HG02938 (cell line): ENCODE data around the gene UBE2S.
"Not testable (repeated sequence)": the region's sequence is repeated elsewhere in the genome, so short reads cannot be mapped to it uniquely, and the experiment has no call there.

Experiments
- ATAC-seq: cut with Tn5 transposase; IDR thresholded peaks from one replicate; pipeline ENCODE4 v1.9.1; 2021; ENCODE audit warnings: mild to moderate bottlenecking, moderate library complexity; ENCODE audit not compliant: unreplicated experiment

UBE2S gene

DNA sequence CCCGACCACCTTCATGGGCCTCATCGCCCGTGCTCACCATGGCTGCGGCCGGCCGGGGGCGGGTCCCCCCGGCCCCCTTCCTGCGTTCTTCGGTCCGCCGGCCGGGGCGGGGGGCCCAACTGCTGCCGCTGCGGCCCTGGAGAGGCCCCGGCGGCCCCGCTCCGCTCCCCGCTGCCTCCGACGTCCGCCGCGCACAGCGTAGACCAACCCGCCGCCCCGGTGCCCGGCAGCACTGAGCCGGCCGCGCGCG lies at the start of gene UBE2S:
TSS of gene UBE2S (minus strand) at position 239 of the 250 bp plus-strand sequence. CDS start at position 40, 199 bp downstream.
- ATAC-seq: not testable (repeated sequence)

DNA sequence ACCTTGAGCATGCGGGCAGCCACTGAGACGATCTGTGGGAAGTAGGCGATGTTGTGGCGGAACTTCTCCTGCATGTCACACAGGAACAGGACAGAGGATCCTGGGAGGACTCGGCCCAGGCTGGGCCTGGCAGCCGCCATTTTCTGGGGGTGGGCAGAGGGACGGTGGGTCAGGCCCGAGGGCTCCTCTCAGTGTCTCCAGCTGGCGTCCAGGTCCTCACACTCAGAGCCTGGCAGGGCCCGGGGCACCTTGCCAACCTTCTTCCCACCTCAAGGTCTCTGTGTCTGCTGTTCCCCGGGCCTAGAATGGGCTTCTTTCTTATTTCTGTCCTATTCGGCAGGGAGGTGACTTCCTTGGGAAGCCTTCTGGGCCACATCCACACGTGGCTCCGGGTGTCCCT lies 48.8 kb upstream of the UBE2S start:
- no peak for ATAC-seq

DNA sequence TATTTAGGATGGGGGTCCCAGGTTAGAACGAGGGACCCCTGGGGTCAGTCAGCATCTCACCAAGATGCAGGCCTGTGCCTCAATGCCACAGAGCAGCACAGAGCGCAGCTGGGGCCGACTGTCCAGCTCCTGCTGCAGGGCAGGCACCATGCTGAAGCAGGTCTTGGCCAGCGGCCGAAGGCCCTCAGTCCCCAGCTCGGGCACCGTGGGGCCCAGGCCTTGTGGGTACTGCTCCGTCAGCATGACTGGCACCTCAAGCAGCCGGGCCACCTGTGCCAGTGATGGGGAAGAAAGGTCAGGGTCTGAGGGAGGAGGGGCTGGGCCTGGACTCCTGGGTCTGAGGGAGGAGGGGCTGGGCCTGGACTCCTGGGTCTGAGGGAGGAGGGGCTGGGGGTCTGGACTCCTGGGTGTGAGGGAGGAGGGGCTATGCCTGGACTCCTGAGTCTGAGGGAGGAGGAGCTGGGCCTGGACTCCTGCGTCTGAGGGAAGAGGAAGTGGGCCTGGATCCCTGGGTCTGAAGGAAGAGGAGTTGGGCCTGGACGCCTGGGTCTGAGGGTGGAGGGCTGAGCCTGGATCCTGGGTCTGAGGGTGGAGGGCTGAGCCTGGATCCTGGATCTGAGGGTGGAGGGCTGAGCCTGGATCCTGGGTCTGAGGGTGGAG lies 48.1 kb upstream of the UBE2S start:
- ATAC-seq: no peak

DNA sequence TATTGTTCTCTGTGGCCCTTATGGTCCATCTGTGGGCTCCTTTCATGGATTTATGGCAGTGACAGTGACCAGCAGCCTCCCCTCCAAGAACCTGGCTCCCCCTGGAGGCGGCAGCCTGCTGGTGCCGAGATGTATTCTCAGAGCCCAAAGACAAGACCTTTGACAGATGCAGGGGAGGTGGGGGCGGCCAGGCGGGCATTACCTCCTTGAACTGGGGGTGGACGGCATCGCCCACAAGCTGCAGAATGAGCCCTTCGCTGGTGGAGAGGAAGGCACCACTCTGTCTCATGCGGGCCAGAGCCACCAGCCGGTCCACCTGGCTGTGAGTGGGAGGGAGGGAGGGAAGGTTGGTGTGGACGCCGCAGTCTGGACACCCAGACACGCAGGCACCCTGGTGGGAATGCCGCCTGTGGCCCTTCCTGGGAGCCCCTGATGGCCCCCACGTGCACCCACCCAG lies 47.2 kb upstream of the UBE2S start:
- ATAC-seq: no peak

DNA sequence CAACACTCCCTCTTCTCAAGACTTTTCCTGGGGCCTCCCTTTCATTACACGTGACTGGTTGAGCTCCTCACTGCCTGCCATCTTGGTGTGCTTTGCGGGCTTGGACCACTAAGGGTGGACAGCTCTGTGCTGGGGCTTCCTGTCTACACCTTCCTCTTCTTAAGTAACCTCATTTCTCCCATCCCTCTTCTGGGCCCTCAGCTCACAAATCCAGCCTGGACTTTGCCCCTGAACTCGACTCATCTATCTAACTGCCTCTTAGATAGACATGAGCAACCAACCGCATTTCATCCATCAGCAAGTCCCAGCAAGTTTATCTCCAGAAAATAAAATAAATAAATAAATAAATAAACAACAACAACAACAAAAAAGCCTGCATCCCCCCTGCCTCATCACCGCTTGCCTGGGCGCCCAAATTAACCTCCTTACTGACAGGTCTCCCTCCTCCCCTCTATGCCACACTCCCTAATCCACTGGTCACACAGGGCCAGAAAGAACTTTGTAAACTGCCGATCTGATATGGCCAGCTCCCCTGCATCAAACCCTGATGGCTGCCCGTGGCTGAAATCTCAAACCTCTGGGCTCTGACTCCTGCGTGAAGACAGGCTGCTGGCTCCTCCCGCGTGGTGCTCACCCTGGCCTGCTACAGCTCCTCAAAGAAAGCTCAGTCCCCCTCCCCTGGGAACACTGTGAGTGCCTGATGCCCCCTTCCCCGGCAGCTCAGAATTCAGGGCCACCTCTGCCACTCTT lies 46.1 kb upstream of the UBE2S start:
- ATAC-seq: no peak

DNA sequence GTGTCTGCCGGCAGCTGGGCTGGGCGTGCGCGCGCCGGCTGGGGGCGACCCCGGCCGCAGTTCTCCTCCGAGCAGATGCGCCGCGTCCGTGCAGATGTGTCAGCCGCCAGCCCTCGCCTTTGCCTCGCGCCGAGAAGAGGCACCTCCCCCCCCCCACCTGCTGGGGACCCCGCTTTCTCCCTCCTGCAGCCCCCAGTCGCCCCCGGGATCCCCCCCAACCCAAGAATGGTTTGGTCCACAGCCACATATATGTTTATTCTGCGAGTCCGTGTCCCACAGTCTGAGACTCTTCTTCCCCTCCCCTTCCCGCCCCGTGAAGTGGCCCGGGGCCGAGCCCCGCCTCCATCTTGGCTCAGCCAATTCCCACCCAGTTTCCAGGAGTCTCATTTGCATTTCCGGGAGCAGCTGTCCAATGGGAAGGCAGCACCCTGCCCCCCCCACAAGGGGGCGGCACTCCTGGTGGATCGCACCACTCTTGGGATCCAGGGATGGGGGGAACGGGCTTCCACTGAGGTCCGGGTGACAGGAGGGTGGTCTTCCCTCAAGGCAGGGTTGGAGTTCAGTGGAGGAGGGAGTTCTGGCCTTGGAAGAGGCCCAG lies 45.3 kb upstream of the UBE2S start:
- no peak for ATAC-seq

DNA sequence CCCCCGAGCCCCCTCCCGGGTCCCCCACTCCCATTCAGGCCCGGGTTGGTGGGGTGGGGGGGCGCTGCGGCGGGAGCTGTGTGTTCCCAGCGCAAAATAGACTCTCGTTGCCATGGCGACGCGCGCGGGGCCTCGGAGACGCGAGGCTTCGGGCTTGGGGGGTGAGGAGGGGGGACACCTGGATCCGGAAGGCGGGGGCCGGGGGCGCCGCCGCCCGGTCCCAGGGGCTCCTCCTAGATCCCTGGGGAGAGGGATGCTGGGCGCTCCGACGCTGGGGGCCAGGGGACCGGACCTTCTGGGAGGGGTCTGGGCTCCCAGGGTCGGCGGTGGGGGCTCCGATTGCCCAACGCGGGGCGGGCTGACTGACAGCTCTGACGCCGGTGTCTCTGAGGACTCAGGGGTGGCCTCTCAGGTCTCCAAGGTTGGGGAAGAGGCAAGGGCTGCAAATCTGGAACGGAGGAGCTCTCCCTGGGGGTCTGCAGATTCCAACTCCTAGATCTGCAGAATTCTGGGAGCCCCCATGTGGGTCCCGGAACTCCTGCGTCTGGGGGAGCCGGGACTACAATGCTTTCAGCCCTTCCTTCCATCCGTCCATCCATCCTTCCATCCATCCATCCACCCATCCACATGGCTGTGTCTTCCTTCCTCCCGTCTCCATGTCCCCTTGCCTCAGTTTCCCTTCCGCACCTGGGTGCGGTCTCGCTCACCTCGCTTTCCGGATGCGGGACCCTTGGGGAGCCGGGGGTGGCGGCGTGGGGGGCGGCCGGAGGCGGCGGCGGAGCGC lies 44.6 kb upstream of the UBE2S start:
- no peak for ATAC-seq

DNA sequence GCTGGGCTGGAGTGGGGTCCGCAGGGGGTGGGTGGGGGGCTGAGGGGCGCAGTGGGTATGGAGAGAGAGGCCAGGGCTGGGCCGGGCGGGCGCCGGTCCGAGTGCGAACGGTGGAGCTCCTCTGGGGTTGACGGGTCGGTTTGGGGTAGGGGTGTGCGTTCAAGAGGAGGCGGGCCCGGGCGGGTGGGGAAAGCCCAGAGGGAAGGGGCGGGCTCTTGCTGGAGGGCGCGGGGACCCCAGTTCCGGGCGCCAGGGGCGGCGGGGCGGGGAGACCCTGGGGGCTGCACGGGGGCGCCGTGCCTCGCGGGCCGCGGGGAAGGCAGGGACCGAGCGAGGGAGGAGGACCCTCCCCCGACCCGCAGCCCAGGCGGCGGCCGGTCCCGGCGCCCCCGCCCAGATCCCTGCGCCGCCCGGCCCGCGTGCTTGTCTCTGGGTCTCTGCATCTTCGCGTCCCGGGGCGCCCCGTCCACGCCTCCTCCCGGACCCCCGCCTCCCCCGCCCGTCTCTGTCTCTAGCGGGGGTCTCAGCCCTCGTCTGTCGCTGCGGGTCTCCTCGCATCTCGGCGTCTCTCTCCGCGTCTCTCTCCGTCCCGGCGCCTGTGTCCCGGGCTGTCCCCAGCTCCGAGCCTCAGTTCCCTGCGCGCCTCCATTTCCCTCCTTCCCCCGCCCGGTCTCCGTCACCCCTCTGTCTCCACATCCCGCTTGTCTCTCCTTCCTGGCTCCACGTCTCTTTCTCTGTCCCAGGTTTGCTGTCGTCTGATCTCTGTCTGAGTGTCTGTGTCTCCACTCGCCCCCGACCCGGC lies 43.8 kb upstream of the UBE2S start:
- ATAC-seq: no peak

DNA sequence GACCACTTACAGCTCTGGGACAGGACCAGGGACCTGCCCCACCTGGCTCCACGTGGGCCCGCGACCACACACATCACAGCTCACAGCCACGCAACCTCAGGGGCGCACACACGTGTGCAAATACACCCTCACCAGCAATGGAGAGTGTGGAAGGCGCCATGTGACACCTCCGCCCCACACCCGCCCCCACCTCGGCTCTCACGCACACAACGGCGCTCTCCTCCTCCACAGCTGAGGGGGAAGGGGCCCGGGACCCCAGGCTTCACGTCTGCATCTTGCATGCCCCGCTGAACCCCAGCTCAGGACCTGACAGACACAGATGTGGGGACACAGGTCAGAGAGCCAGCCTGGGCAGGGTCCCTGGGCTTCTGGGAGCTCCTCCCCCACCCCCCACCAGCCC lies 41.9 kb upstream of the UBE2S start:
- no peak for ATAC-seq

DNA sequence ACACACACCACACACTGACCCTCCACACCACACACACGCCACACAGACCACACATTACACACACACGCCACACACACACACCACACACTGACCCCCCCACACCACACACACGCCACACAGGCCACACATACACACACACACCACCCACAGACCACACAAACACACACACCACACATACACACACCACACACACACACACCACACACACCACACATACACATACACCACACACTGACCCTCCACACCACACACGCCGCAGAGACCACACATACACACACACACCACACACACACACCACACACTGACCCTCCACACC lies 40.5 kb upstream of the UBE2S start:
- not testable (repeated sequence) for ATAC-seq

DNA sequence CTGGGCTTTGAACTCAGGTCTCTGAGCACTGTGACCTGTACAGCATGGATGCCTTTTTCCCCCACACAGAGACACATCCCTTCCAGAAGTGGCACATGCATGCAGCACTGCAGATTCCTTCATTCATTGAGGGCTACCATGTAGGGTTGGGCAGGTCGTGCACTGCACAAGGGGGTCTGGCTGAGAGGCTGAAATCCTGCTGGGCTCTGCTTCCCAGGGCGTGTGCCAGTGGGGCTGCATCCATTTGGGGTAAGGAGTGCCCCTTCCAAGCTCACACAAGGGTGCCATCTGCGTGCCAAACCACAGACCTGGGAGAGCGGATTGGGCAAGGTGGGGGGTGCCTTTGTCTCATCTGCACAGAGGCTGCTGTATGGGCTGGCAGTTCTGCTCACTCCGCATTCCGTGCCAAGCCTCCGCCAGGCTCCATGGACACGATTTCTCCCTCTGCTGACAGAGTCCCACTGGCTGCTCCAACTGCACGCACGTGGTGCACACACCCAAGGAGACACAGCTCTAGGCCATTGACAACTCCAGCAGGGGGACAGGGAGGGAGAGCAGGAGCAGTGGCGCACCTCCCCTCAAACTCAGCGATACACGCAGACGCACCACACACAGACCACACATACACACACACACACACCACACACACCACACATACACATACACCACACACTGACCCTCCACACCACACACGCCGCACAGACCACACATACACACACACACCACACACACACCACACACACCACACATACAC lies 40.0 kb upstream of the UBE2S start:
- ATAC-seq: no peak

DNA sequence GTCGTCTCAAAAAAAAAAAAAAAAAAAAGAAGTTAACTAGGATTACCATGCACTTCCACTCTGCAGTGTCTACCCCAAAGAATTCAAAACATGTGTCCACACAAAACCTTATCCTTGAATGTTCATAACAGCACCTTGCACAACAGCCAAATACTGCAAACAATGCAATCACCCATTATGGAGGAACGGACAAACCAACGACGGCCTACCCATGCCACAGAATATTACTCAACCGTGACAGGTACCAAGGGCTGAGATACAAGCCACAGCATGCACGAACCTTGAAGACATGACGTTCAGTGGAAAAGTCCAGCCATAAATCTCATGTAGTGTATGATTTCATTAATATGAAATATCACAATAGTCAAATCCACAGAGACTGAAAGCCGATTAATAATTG lies 38.5 kb upstream of the UBE2S start:
- ATAC-seq: no peak

DNA sequence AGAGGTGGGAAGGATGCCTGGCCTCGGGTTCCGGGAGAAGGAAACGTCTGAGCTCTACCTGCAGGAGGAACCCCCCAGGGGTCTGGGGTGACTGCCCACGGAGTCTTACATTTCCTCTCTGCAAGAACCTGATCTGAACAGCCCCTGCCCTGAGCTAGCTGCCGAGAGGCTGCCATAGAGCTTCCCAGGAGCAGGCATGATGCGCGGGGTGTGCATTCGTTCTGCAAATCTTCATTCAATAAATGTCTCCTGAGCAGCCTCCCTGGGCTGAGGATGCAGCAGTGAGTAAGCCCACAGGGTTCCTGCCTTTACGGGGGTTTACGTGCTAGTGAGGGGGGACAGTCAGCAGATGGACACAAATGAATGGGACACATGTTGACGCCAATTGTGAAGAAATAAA lies 37.1 kb upstream of the UBE2S start:
- no peak for ATAC-seq

DNA sequence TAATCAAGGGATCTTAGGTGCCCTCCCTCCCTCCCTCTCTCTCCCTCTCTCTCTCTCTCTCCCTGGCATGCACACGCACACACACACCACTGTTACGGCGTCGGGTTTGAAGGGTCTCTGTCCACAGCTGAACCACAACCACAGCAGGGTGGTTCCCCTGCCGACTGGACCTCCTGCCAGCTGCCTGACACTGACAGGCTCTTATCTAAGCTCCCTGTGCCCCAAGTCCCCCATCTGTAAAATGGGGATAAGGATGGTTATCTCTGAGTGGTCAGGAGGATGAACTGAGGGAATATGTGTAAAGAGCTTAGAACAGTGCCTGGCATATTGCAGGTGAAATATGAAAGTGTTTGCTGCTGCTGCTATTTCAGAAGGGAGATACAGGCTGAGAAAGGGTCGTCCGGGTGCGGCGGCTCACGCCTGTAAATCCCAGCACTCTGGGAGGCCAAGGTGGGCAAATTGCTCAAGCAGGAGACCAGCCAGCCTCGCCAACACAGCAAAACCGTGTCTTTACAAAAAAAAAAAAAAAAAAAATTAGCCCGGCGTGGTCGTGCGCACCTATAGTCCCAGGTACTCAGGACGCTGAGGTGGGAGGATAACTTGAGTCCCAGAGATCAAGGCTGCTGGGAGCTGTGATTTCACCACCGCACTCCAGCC lies 36.4 kb upstream of the UBE2S start:
- ATAC-seq: no peak

DNA sequence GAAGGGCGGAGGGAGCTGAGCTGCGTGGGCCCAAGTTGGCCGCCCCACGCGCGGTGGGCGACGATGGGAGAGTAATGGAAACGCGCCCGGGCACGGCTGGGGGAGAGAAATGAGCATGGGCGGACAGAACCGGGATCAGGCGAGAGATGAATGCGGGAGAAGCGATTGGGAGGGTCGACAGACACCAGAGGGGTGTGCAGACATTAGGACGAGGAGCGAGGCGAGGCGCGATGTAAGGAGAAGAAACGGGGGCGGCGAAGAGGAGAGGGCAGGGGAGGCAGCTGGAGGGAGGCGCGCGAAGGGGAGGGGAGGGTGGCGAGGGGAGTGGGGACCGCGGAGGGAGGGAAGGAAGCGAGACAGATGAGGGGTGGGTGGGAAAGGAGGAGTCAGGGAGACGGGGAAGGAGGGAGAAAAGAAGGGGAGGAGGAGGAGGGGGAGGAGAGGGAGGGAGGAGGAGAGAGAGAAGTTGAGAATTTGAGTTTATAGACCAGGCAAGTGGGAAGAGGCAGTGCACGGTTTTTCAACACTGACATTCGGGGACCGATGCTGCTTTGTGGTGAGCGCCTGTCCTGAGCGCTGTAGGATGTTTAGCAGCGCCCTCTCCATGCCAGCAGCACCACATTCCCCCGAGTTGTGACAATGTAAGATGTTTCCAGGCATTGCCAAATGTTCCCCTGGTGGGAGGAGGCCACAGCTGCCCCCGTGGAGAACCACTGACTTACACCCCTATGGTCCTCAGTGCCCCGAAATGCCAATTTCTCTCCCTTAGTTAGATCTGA lies 35.6 kb upstream of the UBE2S start, which contains the start of gene SHISA7:
TSS of gene SHISA7 (minus strand) at position 256 of the 779 bp plus-strand sequence. CDS start 437 bp downstream, outside the sequence.
- no peak for ATAC-seq

DNA sequence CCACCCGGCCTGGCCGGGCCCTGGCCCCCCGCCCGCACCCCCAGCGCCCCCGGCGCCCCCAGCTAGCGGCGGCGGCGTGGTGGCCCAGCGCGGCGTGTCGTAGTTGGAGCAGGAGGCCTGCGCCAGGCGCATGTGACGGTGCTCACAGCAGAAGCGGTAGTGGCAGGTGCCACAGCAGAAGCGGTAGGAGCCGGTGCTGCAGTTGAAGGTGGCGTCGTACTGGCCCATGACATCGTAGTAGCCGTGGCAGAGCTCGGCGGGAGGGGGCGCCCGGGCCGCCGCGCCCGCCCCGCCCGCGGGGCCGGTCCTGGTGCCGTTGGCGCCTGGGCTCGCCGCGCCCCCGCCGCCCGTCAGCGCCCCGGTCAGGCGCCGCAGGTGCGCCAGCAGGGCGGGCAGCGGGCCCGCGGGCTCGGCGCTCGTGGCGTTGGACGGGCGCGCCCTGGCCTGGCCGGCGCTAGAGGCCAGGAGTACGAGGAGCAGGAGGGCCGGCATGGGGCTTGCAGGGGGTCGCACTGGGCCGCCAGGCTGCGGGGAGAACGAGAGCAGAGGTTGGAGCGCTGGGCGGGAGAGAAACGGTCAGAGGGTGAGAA lies 34.9 kb upstream of the UBE2S start:
- ATAC-seq: no peak

DNA sequence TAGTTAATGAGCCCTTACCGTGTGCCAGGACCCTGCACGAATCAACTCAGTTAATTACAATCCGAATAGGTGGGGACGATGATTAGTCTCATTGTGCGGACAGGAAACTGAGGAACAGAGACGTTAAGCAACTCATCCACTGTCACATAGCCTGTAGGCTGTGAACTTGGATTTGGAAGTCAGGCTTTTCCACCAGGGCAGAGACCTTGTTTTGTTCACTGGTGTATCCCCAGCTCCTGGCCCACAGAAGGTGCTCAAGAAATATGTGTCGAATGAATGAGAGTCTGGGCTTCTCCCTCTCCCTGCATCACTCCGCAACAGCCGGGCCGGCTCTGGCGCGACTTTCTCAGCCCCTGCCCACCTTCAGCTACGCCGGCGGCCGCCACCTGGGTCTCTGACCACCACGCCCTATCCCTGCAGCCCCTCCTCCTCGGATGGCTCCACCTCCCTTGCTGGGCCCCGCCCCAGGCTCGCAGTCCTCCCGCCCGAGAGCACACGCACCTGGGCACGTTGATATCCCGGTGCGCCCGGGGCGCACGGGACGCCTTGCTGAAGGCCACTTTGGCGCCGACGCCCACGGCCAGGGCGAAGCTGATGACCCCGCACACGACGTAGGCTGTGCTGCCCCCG lies 34.2 kb upstream of the UBE2S start:
- ATAC-seq: no peak

DNA sequence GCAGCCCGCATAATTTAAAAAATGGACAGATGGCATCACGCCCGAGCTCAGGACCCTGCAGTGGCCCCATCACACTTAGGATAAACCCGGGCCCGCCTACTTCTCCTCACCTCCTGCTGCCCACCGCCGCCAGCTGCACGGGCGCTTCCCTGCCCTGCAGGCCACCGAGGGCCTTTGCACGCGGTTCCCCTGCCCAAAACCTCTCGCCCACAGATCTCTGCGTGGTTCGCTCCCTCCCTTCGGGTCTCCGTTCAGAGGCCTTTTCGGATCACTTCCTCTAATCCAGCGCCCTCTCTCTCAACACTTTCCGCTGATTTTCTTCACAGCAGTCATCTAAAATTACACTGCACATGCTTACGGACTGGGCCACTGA lies 33.7 kb upstream of the UBE2S start:
- no peak for ATAC-seq
